ENCODE data around the gene CAMTA1.
A peak's percentile ranks its signal among the peaks of the same experiment; 100 is the strongest.

Gene CAMTA1

DNA sequence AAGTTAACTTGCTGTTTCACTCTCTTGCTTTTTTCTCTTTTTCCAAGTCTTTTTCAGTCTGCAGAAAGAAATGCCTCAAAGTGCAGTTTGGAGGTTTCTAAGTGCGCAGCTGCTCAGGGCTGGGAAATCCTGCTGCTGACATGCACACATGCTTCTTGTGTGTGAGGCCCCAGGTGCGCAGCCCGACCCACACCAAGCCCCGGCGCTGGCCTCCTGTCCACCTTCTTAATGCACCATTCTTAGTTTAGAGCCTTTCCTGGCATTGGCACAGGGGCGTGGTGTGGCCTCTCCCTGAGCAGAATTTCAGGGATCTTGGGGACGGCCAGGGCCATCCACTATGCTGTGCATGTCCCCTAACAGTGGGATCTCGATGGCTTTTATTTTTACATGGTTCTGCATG, 315.2 kb downstream of the CAMTA1 start:
- no peaks in the 10 kb centered on the region for H3K4me1 ChIP-seq (ENCODE audit: control insufficient read depth, insufficient read depth, low read length)
- POLR2A ChIA-PET = no interaction called here
- TF ChIP-seq ZNF621 (tag by site-specific recombination; IDR thresholded peaks at IDR 0.05) (no peak), ZNF24 (tag by site-specific recombination; IDR thresholded peaks at IDR 0.05) (no peak), ZXDB (tag by site-specific recombination; IDR thresholded peaks at IDR 0.05) (no peak), ZFP37 (tag by site-specific recombination; IDR thresholded peaks at IDR 0.05) (no peak), ZNF707 (tag by site-specific recombination; IDR thresholded peaks at IDR 0.05) (no peak), ZNF146 (tag by site-specific recombination; IDR thresholded peaks at IDR 0.05) (no peak)
- no peaks in the 10 kb centered on the region for H3K9me3 ChIP-seq (ENCODE audit: control insufficient read depth, insufficient read depth, low read depth, low read length)
- no peak overlapping the region for H3K4me3 ChIP-seq (ENCODE audit: low read depth, low read length)
- H3K27ac ChIP-seq (ENCODE audit: extremely low read depth, low read depth, low read length) = no peak overlapping the region
- H3K36me3 ChIP-seq (ENCODE audit: control insufficient read depth in 2 of 2, insufficient read depth in 1 of 2, low read length in 2 of 2) = no peaks in the 10 kb centered on the region
- CTCF ChIA-PET = no interaction called here

DNA sequence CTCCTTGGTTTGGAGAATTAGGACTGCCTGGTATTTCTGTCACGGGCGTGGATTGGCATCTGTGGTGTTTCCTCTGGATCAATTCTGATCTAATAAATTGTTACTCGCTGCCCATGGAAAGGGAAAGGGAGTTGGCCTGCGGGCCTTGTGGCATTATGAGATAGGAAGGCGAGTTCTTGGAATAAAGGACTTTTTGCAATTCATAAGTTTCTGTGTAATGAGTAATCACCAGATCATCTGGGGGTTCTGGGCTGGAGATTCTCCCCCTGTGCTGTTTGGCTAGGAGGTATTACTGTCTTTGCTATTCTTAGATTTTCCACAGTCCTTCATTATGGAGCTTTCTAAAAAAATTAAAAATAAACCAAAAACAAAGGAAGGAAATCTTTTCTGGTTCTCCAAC, 315.9 kb downstream of the CAMTA1 start:
- Histone ChIP-seq H3K4me1 (ENCODE audit: control insufficient read depth, insufficient read depth, low read length) (no peaks in the 10 kb centered on the region), H3K4me3 (ENCODE audit: low read depth, low read length) (no peak overlapping the region), H3K9me3 (ENCODE audit: control insufficient read depth, insufficient read depth, low read depth, low read length) (no peaks in the 10 kb centered on the region), H3K27ac (ENCODE audit: extremely low read depth, low read depth, low read length) (no peak overlapping the region), H3K36me3 (ENCODE audit: control insufficient read depth in 2 of 2, insufficient read depth in 1 of 2, low read length in 2 of 2) (no peaks in the 10 kb centered on the region)
- POLR2A ChIA-PET = no interaction called here
- CTCF ChIA-PET = no interaction called here
- TF ChIP-seq GFI1B (tag by site-specific recombination; IDR thresholded peaks at IDR 0.05) = no peak
- TF ChIP-seq SCRT2 (tag by site-specific recombination; IDR thresholded peaks at IDR 0.05) = no peak
- no peak for TF ChIP-seq ZNF610 (tag by site-specific recombination; IDR thresholded peaks at IDR 0.05; ENCODE audit: borderline replicate concordance)
- TF ChIP-seq ZNF510 (tag by site-specific recombination; IDR thresholded peaks at IDR 0.05; ENCODE audit: insufficient replicate concordance) = no peak
- TF ChIP-seq, protein P1, sequence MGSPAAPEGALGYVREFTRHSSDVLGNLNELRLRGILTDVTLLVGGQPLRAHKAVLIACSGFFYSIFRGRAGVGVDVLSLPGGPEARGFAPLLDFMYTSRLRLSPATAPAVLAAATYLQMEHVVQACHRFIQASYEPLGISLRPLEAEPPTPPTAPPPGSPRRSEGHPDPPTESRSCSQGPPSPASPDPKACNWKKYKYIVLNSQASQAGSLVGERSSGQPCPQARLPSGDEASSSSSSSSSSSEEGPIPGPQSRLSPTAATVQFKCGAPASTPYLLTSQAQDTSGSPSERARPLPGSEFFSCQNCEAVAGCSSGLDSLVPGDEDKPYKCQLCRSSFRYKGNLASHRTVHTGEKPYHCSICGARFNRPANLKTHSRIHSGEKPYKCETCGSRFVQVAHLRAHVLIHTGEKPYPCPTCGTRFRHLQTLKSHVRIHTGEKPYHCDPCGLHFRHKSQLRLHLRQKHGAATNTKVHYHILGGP (tag by site-specific recombination; IDR thresholded peaks at IDR 0.05) = no peak
- no peak for TF ChIP-seq ZNF677 (tag by site-specific recombination; IDR thresholded peaks at IDR 0.05)

GRCh38 chr1:7103361-7103782, 318.1 kb downstream of the CAMTA1 start:
- no peaks in the 10 kb centered on the region for H3K9me3 ChIP-seq (ENCODE audit: control insufficient read depth, insufficient read depth, low read depth, low read length)
- no peak overlapping the region for H3K27ac ChIP-seq (ENCODE audit: extremely low read depth, low read depth, low read length)
- no peaks in the 10 kb centered on the region for H3K4me1 ChIP-seq (ENCODE audit: control insufficient read depth, insufficient read depth, low read length)
- ChIA-PET CTCF (no interaction called here), POLR2A (no interaction called here)
- H3K4me3 ChIP-seq (ENCODE audit: low read depth, low read length) = no peak overlapping the region
- no peaks in the 10 kb centered on the region for H3K36me3 ChIP-seq (ENCODE audit: control insufficient read depth in 2 of 2, insufficient read depth in 1 of 2, low read length in 2 of 2)
- no peak for TF ChIP-seq ZNF670 (tag by site-specific recombination; IDR thresholded peaks at IDR 0.05; ENCODE audit: low read depth)
- TF ChIP-seq ZNF571 (tag by site-specific recombination; IDR thresholded peaks at IDR 0.05) = peak; percentile 45; the same call in 1 of the 2 replicates
- 0 out of 2 replicates have a peak, but pooled peaks have one; percentile 10 for TF ChIP-seq ZNF473 (tag by site-specific recombination; IDR thresholded peaks at IDR 0.05)
- TF ChIP-seq, protein P1 (tag by site-specific recombination; IDR thresholded peaks at IDR 0.05) = no peak
- TF ChIP-seq, protein P2, sequence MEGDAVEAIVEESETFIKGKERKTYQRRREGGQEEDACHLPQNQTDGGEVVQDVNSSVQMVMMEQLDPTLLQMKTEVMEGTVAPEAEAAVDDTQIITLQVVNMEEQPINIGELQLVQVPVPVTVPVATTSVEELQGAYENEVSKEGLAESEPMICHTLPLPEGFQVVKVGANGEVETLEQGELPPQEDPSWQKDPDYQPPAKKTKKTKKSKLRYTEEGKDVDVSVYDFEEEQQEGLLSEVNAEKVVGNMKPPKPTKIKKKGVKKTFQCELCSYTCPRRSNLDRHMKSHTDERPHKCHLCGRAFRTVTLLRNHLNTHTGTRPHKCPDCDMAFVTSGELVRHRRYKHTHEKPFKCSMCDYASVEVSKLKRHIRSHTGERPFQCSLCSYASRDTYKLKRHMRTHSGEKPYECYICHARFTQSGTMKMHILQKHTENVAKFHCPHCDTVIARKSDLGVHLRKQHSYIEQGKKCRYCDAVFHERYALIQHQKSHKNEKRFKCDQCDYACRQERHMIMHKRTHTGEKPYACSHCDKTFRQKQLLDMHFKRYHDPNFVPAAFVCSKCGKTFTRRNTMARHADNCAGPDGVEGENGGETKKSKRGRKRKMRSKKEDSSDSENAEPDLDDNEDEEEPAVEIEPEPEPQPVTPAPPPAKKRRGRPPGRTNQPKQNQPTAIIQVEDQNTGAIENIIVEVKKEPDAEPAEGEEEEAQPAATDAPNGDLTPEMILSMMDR (tag by site-specific recombination; IDR thresholded peaks at IDR 0.05) = no peak
- TF ChIP-seq ZNF416 (tag by site-specific recombination; IDR thresholded peaks at IDR 0.05) = no peak
- no peak for TF ChIP-seq ZNF404 (tag by site-specific recombination; IDR thresholded peaks at IDR 0.05)
- TF ChIP-seq SP3 (tag by site-specific recombination; IDR thresholded peaks at IDR 0.05) = no peak
- no peak for TF ChIP-seq ZNF341 (tag by site-specific recombination; IDR thresholded peaks at IDR 0.05; ENCODE audit: low read depth)
- TF ChIP-seq, protein P3, sequence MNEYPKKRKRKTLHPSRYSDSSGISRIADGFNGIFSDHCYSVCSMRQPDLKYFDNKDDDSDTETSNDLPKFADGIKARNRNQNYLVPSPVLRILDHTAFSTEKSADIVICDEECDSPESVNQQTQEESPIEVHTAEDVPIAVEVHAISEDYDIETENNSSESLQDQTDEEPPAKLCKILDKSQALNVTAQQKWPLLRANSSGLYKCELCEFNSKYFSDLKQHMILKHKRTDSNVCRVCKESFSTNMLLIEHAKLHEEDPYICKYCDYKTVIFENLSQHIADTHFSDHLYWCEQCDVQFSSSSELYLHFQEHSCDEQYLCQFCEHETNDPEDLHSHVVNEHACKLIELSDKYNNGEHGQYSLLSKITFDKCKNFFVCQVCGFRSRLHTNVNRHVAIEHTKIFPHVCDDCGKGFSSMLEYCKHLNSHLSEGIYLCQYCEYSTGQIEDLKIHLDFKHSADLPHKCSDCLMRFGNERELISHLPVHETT (tag by site-specific recombination; IDR thresholded peaks at IDR 0.05) = no peak; the same call in 1 of the 2 replicates
- no peak for TF ChIP-seq KLF1 (tag by site-specific recombination; IDR thresholded peaks at IDR 0.05)
- TF ChIP-seq ZNF16 (tag by site-specific recombination; IDR thresholded peaks at IDR 0.05; ENCODE audit: low read depth) = no peak
- no peak for TF ChIP-seq ZNF132 (tag by site-specific recombination; IDR thresholded peaks at IDR 0.05; ENCODE audit: borderline replicate concordance)
- TF ChIP-seq, protein P4, sequence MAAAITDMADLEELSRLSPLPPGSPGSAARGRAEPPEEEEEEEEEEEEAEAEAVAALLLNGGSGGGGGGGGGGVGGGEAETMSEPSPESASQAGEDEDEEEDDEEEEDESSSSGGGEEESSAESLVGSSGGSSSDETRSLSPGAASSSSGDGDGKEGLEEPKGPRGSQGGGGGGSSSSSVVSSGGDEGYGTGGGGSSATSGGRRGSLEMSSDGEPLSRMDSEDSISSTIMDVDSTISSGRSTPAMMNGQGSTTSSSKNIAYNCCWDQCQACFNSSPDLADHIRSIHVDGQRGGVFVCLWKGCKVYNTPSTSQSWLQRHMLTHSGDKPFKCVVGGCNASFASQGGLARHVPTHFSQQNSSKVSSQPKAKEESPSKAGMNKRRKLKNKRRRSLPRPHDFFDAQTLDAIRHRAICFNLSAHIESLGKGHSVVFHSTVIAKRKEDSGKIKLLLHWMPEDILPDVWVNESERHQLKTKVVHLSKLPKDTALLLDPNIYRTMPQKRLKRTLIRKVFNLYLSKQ (tag by site-specific recombination; IDR thresholded peaks at IDR 0.05; ENCODE audit: borderline replicate concordance) = no peak
- TF ChIP-seq ZNF211 (tag by site-specific recombination; IDR thresholded peaks at IDR 0.05; ENCODE audit: low read depth) = no peak
- TF ChIP-seq ZBTB20 (tag by site-specific recombination; IDR thresholded peaks at IDR 0.05) = peak; percentile 24; the same call in 1 of the 2 replicates

All from HEK293 (cell line).